HepG2 (cell line): ENCODE results near the gene SLTM. TPM values are rescaled to one million over a fixed set of nuclear protein-coding genes. Genes with fewer than 3 reads are reported as not detected.

ENCODE experiments used
- ERF ChIP-seq: IDR thresholded peaks from 2 replicates; pipeline ENCODE4 v1.6.1; 2018; ENCODE audit warnings: missing biosample characterization, missing genetic modification reagents
- HMG20A ChIP-seq: IDR thresholded peaks from 2 replicates; pipeline ENCODE4 v1.6.1; 2016; ENCODE audit warnings: borderline replicate concordance
- MAX ChIP-seq: IDR thresholded peaks from 2 replicates; pipeline ENCODE4 v1.6.1; 2012; ENCODE audit warnings: inconsistent platforms
- MAZ ChIP-seq, 2 experiments: sonication (generic) in 1 of 2; formaldehyde crosslinking in 1 of 2; IDR thresholded peaks; 2 replicates each; pipeline versions ENCODE4 v1.5.0 to v1.6.1; 2012 to 2020; ENCODE audit warnings: low read depth in 2 of 2, mild to moderate bottlenecking in 2 of 2, borderline replicate concordance in 1 of 2, improper control_type of control experiment in 1 of 2, low read length in 1 of 2, missing genetic modification reagents in 1 of 2, moderate library complexity in 1 of 2
- MYPOP ChIP-seq: sonication (generic); formaldehyde crosslinking; IDR thresholded peaks from 2 replicates; pipeline ENCODE4 v1.8.1; 2023; ENCODE audit warnings: mild to moderate bottlenecking, moderate library complexity, missing genetic modification reagents
- MZF1 ChIP-seq: sonication (generic); formaldehyde crosslinking; IDR thresholded peaks from 2 replicates; pipeline ENCODE4 v1.8.1; 2023; ENCODE audit warnings: mild to moderate bottlenecking, missing genetic modification reagents, borderline replicate concordance
- NBN ChIP-seq: fragments of 450-650 bp; conservative IDR thresholded peaks from 2 replicates; pipeline ENCODE4 v1.6.1; 2017
- NRL ChIP-seq: sonication (generic); formaldehyde crosslinking; IDR thresholded peaks from 2 replicates; pipeline ENCODE4 v1.5.0; 2020; ENCODE audit warnings: missing genetic modification reagents, mild to moderate bottlenecking, moderate library complexity, borderline replicate concordance
- PITX1 ChIP-seq: sonication (generic); formaldehyde crosslinking; IDR thresholded peaks from 2 replicates; pipeline ENCODE4 v1.5.1; 2020; ENCODE audit warnings: mild to moderate bottlenecking, missing genetic modification reagents
- RFX5 ChIP-seq: IDR thresholded peaks from 2 replicates; pipeline ENCODE4 v1.6.1; 2011; ENCODE audit warnings: low read depth, low read length, improper control_type of control experiment
- SIX1 ChIP-seq: sonication (generic); formaldehyde crosslinking; IDR thresholded peaks from 2 replicates; pipeline ENCODE4 v1.4.0; 2020; ENCODE audit warnings: missing genetic modification reagents, borderline replicate concordance
- TRIM24 ChIP-seq: sonication (generic); formaldehyde crosslinking; IDR thresholded peaks from 2 replicates; pipeline ENCODE4 v1.8.0; 2022; ENCODE audit warnings: mild to moderate bottlenecking, missing genetic modification reagents
- XRCC5 ChIP-seq: fragments of 200-400 bp; formaldehyde crosslinking; optimal IDR thresholded peaks from 2 replicates; pipeline ENCODE3; 2017; ENCODE audit warnings: mild to moderate bottlenecking, low read length
- ZNF225 ChIP-seq: sonication (generic); formaldehyde crosslinking; IDR thresholded peaks from 2 replicates; pipeline ENCODE4 v1.4.0; 2020; ENCODE audit warnings: mild to moderate bottlenecking, missing genetic modification reagents
- ZNF253 ChIP-seq: sonication (generic); formaldehyde crosslinking; IDR thresholded peaks from 2 replicates; pipeline ENCODE4 v1.8.0; 2022; ENCODE audit warnings: mild to moderate bottlenecking, missing genetic modification reagents, borderline replicate concordance
- ZNF430 ChIP-seq: sonication (generic); formaldehyde crosslinking; IDR thresholded peaks from 2 replicates; pipeline ENCODE4 v1.9.0; 2021; ENCODE audit warnings: mild to moderate bottlenecking, missing genetic modification reagents
- ZNF563 ChIP-seq: sonication (generic); formaldehyde crosslinking; IDR thresholded peaks from 2 replicates; pipeline ENCODE4 v1.8.0; 2022; ENCODE audit warnings: mild to moderate bottlenecking, moderate library complexity, missing genetic modification reagents
- ZUFSP ChIP-seq: sonication (generic); formaldehyde crosslinking; IDR thresholded peaks from 2 replicates; pipeline ENCODE4 v1.9.0; 2021; ENCODE audit warnings: missing genetic modification reagents, mild to moderate bottlenecking, borderline replicate concordance
- polyA plus RNA-seq, 8 experiments: library from polyadenylated mRNA; depleted of rRNA in 3 of 8; stranded (reverse) in 7 of 8; unstranded in 1 of 8; fragments of >200 nt; fragmentation: Illumina TruSeq in 4 of 8; extraction: Trizol in 4 of 8; gene quantifications; 2 replicates each; pipeline versions ENCODE4 v1.2.1 to v1.2.3, GENCODE V29; 2011 to 2016; ENCODE audit warnings: low read depth in 4 of 8, missing spikeins in 1 of 8, mixed read lengths in 1 of 8; ENCODE audit not compliant: insufficient read depth in 1 of 8
- total RNA-seq, 5 experiments: library from RNA; depleted of rRNA; stranded (reverse); fragments of >200 nt; fragmentation: Illumina TruSeq; extraction: Trizol; gene quantifications; 2 replicates each; pipeline ENCODE4 v1.2.3, GENCODE V29; 2016; ENCODE audit warnings: low read depth in 1 of 5
- TF ChIP-seq, protein P1 (sequence below): sonication (generic); formaldehyde crosslinking; IDR thresholded peaks from 2 replicates; pipeline ENCODE4 v1.5.1; 2020; ENCODE audit warnings: missing genetic modification reagents, mild to moderate bottlenecking, borderline replicate concordance
- TF ChIP-seq, protein P2 (sequence below), 2 experiments: IDR thresholded peaks; 2 replicates each; pipeline ENCODE4 v1.6.1; 2011 to 2012; ENCODE audit warnings: low read length in 2 of 2, borderline replicate concordance in 1 of 2, low read depth in 1 of 2, mild to moderate bottlenecking in 1 of 2, moderate library complexity in 1 of 2

SLTM gene
- total and polyA plus RNA-seq, 2 of the 13 experiments (the other 11 are each of a cell fraction or from before 2014, with no cell fraction given) = 22.0 to 64.2 TPM

GRCh38 chr15:58933281-58934113 lies at the start of gene SLTM (continued):
- TF ChIP-seq ZUFSP (no peak), NRL (CRISPR knock-in tag) (no peak; the same call in 1 of the 2 replicates), XRCC5 (no peak), ZNF253 (CRISPR knock-in tag) (no peak), MAX (peak; percentile 77), MZF1 (CRISPR knock-in tag) (no peak; the same call in 1 of the 2 replicates), ZNF563 (CRISPR knock-in tag) (peak; percentile 92), HMG20A (CRISPR knock-in tag) (0 out of 2 replicates have a peak, but pooled peaks have one; percentile 4), RFX5 (no peak), ZNF225 (CRISPR knock-in tag) (no peak; the same call in 1 of the 2 replicates), ZNF430 (CRISPR knock-in tag) (peak; percentile 88), SIX1 (CRISPR knock-in tag) (no peak), MAZ (IDR thresholded peaks at IDR 0.05; ENCODE audit: borderline replicate concordance, low read depth, low read length) (peak; percentile 68; the same call in 1 of the 2 replicates), MAZ (CRISPR knock-in tag; IDR thresholded peaks at IDR 0.05; ENCODE audit: low read depth) (peak; percentile 95), TRIM24 (CRISPR knock-in tag) (no peak), MYPOP (CRISPR knock-in tag) (peak; percentile 100), ERF (CRISPR knock-in tag) (peak; percentile 79), NBN (no peak), PITX1 (CRISPR knock-in tag) (no peak; the same call in 1 of the 2 replicates)
- TF ChIP-seq, protein P1, sequence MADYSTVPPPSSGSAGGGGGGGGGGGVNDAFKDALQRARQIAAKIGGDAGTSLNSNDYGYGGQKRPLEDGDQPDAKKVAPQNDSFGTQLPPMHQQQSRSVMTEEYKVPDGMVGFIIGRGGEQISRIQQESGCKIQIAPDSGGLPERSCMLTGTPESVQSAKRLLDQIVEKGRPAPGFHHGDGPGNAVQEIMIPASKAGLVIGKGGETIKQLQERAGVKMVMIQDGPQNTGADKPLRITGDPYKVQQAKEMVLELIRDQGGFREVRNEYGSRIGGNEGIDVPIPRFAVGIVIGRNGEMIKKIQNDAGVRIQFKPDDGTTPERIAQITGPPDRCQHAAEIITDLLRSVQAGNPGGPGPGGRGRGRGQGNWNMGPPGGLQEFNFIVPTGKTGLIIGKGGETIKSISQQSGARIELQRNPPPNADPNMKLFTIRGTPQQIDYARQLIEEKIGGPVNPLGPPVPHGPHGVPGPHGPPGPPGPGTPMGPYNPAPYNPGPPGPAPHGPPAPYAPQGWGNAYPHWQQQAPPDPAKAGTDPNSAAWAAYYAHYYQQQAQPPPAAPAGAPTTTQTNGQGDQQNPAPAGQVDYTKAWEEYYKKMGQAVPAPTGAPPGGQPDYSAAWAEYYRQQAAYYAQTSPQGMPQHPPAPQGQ (CRISPR knock-in tag) = no peak
- TF ChIP-seq, protein P2, sequence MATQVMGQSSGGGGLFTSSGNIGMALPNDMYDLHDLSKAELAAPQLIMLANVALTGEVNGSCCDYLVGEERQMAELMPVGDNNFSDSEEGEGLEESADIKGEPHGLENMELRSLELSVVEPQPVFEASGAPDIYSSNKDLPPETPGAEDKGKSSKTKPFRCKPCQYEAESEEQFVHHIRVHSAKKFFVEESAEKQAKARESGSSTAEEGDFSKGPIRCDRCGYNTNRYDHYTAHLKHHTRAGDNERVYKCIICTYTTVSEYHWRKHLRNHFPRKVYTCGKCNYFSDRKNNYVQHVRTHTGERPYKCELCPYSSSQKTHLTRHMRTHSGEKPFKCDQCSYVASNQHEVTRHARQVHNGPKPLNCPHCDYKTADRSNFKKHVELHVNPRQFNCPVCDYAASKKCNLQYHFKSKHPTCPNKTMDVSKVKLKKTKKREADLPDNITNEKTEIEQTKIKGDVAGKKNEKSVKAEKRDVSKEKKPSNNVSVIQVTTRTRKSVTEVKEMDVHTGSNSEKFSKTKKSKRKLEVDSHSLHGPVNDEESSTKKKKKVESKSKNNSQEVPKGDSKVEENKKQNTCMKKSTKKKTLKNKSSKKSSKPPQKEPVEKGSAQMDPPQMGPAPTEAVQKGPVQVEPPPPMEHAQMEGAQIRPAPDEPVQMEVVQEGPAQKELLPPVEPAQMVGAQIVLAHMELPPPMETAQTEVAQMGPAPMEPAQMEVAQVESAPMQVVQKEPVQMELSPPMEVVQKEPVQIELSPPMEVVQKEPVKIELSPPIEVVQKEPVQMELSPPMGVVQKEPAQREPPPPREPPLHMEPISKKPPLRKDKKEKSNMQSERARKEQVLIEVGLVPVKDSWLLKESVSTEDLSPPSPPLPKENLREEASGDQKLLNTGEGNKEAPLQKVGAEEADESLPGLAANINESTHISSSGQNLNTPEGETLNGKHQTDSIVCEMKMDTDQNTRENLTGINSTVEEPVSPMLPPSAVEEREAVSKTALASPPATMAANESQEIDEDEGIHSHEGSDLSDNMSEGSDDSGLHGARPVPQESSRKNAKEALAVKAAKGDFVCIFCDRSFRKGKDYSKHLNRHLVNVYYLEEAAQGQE (IDR thresholded peaks at IDR 0.05; ENCODE audit: borderline replicate concordance in 1 of 2, low read depth in 1 of 2, low read length in 2 of 2) = peak in 1 of 2 experiments; percentile 76; a peak in 2 of 4 replicates
